Cardiac muscle cell (in vitro differentiated cells and primary cell): ENCODE measurements around the gene WDSUB1. TPM values are rescaled to one million over a fixed set of nuclear protein-coding genes. Genes with fewer than 3 reads are reported as not detected.
A peak's percentile ranks its signal among the peaks of the same experiment; 100 is the strongest.

Experiments used
- DNase-seq, 2 donors: peaks; one replicate each; pipeline versions ENCODE4 v3.0.0 to v3.0.0-alpha.2; 2010 to 2017; ENCODE audit warnings: low read depth in 1 of 2, low spot score in 1 of 2
- H3K27ac ChIP-seq: fragments of 200-600 bp; sonication (generic); 2 replicates; pipeline ENCODE4 v1.5.1; 2016
- H3K27me3 ChIP-seq: fragments of 200-600 bp; sonication (generic); 2 replicates; pipeline ENCODE4 v1.6.0; 2016; ENCODE audit warnings: control low read depth
- H3K36me3 ChIP-seq: fragments of 200-600 bp; sonication (generic); 2 replicates; pipeline ENCODE4 v1.5.1; 2016; ENCODE audit warnings: control low read depth
- H3K4me1 ChIP-seq: fragments of 200-600 bp; sonication (generic); 2 replicates; pipeline ENCODE4 v1.8.1; 2017; ENCODE audit warnings: low read depth, mild to moderate bottlenecking, mixed run types
- H3K4me3 ChIP-seq: fragments of 200-600 bp; sonication (generic); 2 replicates; pipeline ENCODE4 v1.5.1; 2016; ENCODE audit warnings: mild to moderate bottlenecking
- H3K9me3 ChIP-seq: fragments of 200-600 bp; sonication (generic); 2 replicates; pipeline ENCODE4 v1.5.1; 2017; ENCODE audit warnings: low read depth, mild to moderate bottlenecking, control low read depth
- CTCF ChIP-seq: IDR thresholded peaks from 2 replicates; pipeline ENCODE4 v1.5.1; 2012; ENCODE audit warnings: low read depth, mild to moderate bottlenecking, low read length
- polyA plus RNA-seq: library from polyadenylated mRNA; unstranded; fragments of >200 nt; fragmentation: Nextera tagmentation; extraction: Ambion mirVana; gene quantifications from 2 replicates; pipeline ENCODE4 v1.2.1, GENCODE V29; 2016
- total RNA-seq: library from RNA; depleted of rRNA; stranded (reverse); fragments of >200 nt; gene quantifications from 2 replicates; pipeline ENCODE4 v1.2.3, GENCODE V29; 2016

The WDSUB1 gene
- total and polyA plus RNA-seq, 2 experiments from 2014 or later, result 13.4 to 13.6 TPM

GRCh38 chr2:159211447-159212396 is 74.8 kb downstream of the WDSUB1 start:
- H3K27ac ChIP-seq, result peak overlapping the region; percentile 61
- H3K4me1 ChIP-seq, result peaks cover 15% of the 10 kb centered on the region
- peak in 1 of 2 donors; percentile 46 for DNase-seq
- H3K4me3 ChIP-seq, result no peak overlapping the region
- no peaks in the 10 kb centered on the region for H3K36me3 ChIP-seq
- no peak for TF ChIP-seq CTCF
- no peaks in the 10 kb centered on the region for H3K9me3 ChIP-seq
- H3K27me3 ChIP-seq, result no peaks in the 10 kb centered on the region

GRCh38 chr2:159209341-159210306 is 76.9 kb downstream of the WDSUB1 start:
- Histone ChIP-seq H3K9me3 (no peaks in the 10 kb centered on the region), H3K36me3 (no peaks in the 10 kb centered on the region)
- DNase-seq, result no peak

GRCh38 chr2:159208438-159208837 is 78.1 kb downstream of the WDSUB1 start:
- H3K4me3 ChIP-seq, result no peak overlapping the region
- no peaks in the 10 kb centered on the region for H3K36me3 ChIP-seq
- no peak for DNase-seq
- peaks cover 18% of the 10 kb centered on the region for H3K4me1 ChIP-seq
- H3K27me3 ChIP-seq, result no peaks in the 10 kb centered on the region
- H3K9me3 ChIP-seq, result no peaks in the 10 kb centered on the region
- no peak overlapping the region for H3K27ac ChIP-seq
- TF ChIP-seq CTCF, result peak; percentile 7

More at GRCh38 chr2:159209341-159210306, 76.9 kb downstream of the WDSUB1 start:
- H3K4me3 ChIP-seq, result no peak overlapping the region
- peaks cover 18% of the 10 kb centered on the region for H3K4me1 ChIP-seq
- TF ChIP-seq CTCF, result no peak
- no peak overlapping the region for H3K27ac ChIP-seq
- no peaks in the 10 kb centered on the region for H3K27me3 ChIP-seq

- Histone ChIP-seq H3K27ac (peak overlapping the region; percentile 10), H3K4me1 (peaks cover 15% of the 10 kb centered on the region)
Measured at GRCh38 chr2:159206736-159207380, 79.6 kb downstream of the WDSUB1 start.

More at GRCh38 chr2:159206736-159207380, 79.6 kb downstream of the WDSUB1 start:
- H3K9me3 ChIP-seq, result no peaks in the 10 kb centered on the region
- peak in 1 of 2 donors; percentile 36 for DNase-seq
- H3K27me3 ChIP-seq, result no peaks in the 10 kb centered on the region
- no peaks in the 10 kb centered on the region for H3K36me3 ChIP-seq
- no peak overlapping the region for H3K4me3 ChIP-seq
- TF ChIP-seq CTCF, result no peak
